Adipose tissue (tissue), 3 donors: ENCODE results near the gene RAC2. TPM values are rescaled to one million over a fixed set of nuclear protein-coding genes. Genes with fewer than 3 reads are reported as not detected.
"Not testable (repeated sequence)": the region's sequence is repeated elsewhere in the genome, so short reads cannot be mapped to it uniquely, and the experiment has no call there.

Source experiments
- H3K27ac ChIP-seq: one replicate; pipeline ENCODE4 v1.5.1; 2013; ENCODE audit warnings: low read depth, low read length
- WGBS, 3 donors: extraction: QIAGEN DNeasy Blood & Tissue Kit; methylation state at CpG; one replicate each; pipeline ENCODE4 v1.1.7; 2013; 5-methylcytosine and 5-hydroxymethylcytosine counted together
- polyA plus RNA-seq, 3 donors: library from polyadenylated mRNA; stranded (reverse); fragments of 200-250 nt; gene quantifications; one replicate each; pipeline ENCODE4 v1.2.3, GENCODE V29; 2013
- donor health status: healthy with polysubstance abuse.
- donor health status: Bipolar disorder and iron deficiency.
- donor health status: healthy.

RAC2 gene
- polyA plus RNA-seq, 3 donors = 5.7 to 29.8 (median 26.9) TPM

DNA sequence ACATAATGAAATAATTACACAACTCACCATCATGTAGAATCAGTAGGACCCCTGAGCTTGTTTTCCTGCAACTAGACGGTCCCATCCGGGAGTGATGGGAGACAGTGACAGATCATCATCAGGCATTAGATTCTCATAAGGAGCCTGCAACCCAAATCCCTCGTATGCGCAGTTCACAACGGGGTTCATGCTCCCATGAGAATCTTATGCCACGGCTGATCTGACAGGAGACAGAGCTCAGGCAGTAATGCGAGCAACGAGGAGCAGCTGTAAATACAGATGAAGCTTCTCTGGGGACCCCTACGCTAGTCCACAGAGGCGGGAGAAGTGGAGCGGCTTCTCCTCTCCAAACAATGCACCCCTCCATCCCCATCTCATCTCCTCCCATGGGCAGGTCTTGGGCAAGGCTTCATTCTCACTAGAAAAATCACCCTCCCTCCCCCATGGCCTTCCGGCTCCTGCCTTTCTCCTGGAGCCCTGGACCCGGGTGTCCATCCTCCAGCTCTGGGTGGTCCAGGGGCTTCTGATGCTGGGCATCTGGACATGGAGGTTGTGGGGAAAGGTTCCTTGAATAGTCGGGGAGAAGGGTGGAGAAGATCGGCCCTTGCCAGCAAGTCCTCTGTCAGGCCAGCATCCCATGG lies 16.2 kb upstream of the RAC2 start:
- H3K27ac ChIP-seq = no peak overlapping the region
- WGBS, 3 donors = 47 to 59% (median 59%) methylated on average over 15 of the region's 15 CpGs

DNA sequence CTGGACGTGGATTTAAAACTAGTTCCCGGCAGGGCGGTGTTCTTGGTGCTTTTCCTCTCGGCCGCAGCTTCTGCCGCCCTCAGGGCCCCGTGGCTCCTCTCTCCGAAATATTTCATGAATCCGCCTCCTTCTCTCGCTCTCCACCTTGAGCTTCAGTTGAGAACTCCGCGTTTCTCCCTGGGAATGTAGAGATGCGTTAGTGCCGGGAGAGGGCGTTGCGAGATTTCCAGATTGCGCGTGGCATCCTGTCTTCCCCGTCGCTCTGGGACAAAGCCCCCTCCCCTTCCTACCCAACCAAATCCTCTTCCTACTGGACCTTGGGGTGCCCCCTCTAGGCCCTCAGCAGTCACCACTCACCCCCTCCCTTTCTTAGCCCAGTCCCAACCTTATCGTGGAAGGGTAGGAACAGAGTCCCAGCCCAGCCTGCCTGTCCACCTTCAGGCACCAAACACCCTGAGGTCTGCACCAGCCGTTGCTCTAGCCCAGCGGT lies 15.5 kb upstream of the RAC2 start:
- 5 to 7% (median 7%) methylated on average over 23 of the region's 23 CpGs for WGBS, 3 donors
- no peak overlapping the region for H3K27ac ChIP-seq

- 64 to 73% (median 71%) methylated on average over 14 of the region's 14 CpGs for WGBS, 3 donors
These were observed 14.8 kb upstream of the RAC2 start for GRCh38 chr22:37258753-37259401.

GRCh38 chr22:37258005-37258752 lies 14.1 kb upstream of the RAC2 start:
- WGBS, 3 donors = 79 to 85% (median 82%) methylated on average over 9 of the region's 9 CpGs
- no peak overlapping the region for H3K27ac ChIP-seq

More at GRCh38 chr22:37258753-37259401, 14.8 kb upstream of the RAC2 start:
- no peak overlapping the region for H3K27ac ChIP-seq

DNA sequence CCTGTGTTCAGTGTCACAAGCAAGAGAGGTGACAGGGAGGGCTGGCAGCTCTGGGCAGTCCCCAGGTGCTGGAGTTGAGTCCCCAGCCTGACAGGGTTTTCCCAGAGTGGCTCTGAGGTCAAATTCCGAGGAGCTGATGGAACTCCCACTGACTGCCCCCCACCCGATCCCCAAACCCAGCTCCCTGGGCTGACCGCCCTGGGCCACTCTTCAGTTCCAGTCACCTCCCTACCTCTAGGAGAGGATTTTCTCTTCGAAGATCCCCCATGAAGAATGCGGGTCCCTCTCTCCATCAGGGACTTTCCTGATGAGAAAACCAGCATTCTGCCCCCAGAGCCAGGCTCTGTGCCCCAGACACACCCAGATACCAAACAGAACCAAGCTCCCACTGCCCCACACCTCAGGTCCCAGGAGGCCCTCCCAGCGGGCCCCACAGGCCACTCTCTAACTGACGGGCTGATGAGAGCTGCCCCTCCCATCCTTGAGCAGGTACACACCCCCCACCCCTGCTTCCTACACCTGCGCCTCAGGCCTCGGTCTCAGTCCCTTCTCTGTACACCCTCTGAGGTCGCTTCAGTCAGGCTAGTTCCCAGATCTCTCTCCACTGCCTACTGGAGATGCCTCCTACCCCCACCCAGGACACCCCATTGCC lies 12.1 kb upstream of the RAC2 start:
- 54 to 79% (median 67%) methylated on average over 10 of the region's 10 CpGs for WGBS, 3 donors
- H3K27ac ChIP-seq = no peak overlapping the region

GRCh38 chr22:37255558-37256006 lies 11.5 kb upstream of the RAC2 start:
- no peak overlapping the region for H3K27ac ChIP-seq

DNA sequence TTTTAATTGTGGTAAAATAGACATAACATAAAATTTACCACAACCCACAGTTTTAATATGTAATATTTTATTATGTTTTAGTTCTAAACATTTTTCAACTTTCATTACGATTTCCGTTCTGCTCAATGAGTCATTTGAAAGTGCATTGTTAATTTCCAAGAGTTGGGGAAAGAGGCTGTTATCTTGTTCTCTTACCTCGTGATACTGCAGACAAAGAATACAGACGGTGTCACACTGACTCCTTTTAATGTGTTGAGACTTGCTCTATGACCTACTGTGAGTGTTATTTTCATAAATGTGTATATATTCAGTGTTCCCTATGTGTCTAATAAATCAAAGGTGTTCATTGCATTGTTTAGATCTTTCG lies 10.8 kb upstream of the RAC2 start:
- no peak overlapping the region for H3K27ac ChIP-seq
- 56 to 74% (median 68%) methylated on average over 5 of the region's 5 CpGs for WGBS, 3 donors

DNA sequence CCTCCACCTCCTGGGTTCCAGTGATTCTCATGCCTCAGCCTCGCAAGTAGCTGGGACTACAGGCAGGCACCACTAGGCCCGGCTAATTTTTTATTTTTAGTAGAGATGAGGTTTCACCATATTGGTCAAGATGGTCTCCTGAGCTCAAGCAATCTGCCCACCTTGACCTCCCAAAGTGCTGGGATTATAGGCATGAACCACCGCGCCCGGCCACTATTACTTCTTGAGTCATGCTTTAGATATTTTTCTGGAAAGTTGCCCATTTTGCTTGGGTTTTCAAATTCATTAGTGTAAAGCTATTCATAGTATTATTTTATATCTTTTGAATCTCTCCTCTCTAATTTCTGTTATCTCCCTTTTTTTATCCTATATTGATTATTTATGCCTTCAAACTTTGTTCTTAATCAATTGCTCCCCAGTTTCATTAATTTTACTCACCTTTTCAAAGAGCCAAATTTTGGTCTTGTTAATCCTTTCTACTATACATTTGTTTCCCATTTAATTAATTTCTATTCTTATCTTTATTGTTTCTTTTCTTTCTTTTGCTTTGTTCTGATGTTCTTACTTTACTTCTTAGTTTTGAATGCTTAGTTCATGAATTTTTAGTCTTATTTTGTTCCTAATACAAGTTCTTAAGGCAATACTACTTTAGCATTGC lies 10.3 kb upstream of the RAC2 start:
- 74 to 90% (median 82%) methylated on average over 5 of the region's 5 CpGs for WGBS, 3 donors
- no peak overlapping the region for H3K27ac ChIP-seq

GRCh38 chr22:37253126-37253660 lies 9.1 kb upstream of the RAC2 start:
- 52 to 59% (median 58%) methylated on average over 7 of the region's 7 CpGs for WGBS, 3 donors
- H3K27ac ChIP-seq = no peak overlapping the region

GRCh38 chr22:37251836-37252235 lies 7.8 kb upstream of the RAC2 start:
- 85 to 92% (median 85%) methylated on average over 8 of the region's 8 CpGs for WGBS, 3 donors

DNA sequence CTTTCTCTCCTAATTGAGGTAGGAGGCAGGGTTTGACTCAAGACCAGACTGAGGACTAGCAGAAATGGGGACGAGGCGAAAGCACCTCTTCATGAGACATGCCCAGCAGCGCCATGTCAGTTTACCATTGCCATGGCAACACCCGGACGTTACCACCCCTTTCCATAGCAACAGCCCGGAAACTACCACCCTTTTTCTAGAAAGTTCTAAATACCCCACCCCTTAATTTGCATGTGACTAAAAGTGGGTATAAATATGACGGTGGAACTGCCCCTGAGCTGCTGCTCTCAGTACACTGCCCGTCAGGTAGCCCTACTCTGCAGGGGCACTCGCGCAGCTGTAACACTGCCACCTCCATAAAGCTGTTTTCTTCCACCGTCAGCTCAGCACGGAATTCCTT lies 5.9 kb upstream of the RAC2 start:
- H3K27ac ChIP-seq = no peak overlapping the region
- WGBS, 3 donors = 76 to 83% (median 79%) methylated on average over 12 of the region's 12 CpGs

More at GRCh38 chr22:37251836-37252235, 7.8 kb upstream of the RAC2 start:
- not testable (repeated sequence) for H3K27ac ChIP-seq

DNA sequence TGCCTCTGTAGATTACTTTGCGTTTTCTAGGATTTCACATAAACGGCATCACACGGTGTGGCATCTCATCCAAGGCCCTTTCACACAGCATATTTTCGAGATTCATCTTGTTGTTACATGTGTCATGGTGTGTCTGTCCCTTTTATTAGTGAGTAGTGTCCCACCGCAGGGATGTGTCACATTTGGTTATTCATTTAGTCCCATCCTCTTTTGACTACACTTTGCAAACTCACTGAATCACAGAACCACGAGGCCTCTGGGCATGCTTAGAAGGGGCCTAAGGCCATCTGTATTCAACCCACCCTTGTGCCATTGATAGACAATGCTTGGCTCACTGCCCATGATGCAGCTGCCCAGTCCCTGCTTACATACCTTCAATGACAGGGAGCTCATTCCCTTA lies 4.2 kb upstream of the RAC2 start:
- WGBS, 3 donors = 62 to 75% (median 74%) methylated on average over 6 of the region's 6 CpGs
- no peak overlapping the region for H3K27ac ChIP-seq

GRCh38 chr22:37245740-37246139 lies 1.7 kb upstream of the RAC2 start:
- no peak overlapping the region for H3K27ac ChIP-seq
- WGBS, 3 donors = 67 to 68% (median 68%) methylated on average over 6 of the region's 6 CpGs

DNA sequence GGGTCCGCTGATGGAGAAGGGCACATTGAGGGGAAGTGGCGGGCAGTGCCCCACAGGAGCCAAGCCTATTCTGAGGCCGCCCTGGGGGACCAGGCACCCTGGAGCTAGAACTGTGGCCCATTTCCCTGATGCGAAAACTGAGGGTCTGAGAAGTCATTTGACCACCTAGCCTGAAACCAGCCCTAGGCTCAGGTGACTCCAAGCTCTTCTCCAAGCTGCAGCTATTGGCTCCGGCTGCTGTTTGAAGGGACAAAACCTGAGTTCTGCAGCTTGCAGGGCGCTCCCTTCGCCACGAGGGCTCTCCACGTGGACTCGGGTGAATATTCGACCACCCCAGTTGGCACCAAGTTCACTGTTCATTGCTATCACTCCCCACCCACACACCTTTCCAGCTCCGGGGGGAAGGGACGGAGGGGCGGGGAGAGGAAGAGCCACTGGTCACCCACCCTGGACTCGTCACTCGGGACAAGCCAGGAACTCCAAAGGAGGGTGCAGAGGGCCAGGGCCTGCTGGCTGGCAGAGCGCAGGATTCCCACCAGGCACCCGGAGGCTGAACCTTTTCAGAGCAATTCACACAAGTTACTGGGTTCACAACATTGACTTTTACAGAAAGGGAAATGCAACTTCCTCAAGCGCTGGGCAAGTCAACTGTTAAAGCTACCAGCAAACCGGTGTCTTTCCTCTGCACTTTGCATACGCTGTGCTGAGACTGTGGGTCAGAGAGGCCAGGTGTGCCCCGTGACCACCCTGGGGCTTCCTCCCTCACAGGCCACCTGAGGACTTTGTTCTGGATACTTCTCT lies 1.1 kb upstream of the RAC2 start:
- WGBS, 3 donors = 45 to 63% (median 46%) methylated on average over 22 of the region's 22 CpGs
- no peak overlapping the region for H3K27ac ChIP-seq

- WGBS, 3 donors = 24 to 39% (median 25%) methylated on average over 12 of the region's 12 CpGs
These were observed 511 bp downstream of the RAC2 start for GRCh38 chr22:37243402-37244113.

GRCh38 chr22:37242395-37242918 lies 1.6 kb downstream of the RAC2 start:
- no peak overlapping the region for H3K27ac ChIP-seq
- WGBS, 3 donors = 34 to 46% (median 39%) methylated on average over 16 of the region's 16 CpGs

More at GRCh38 chr22:37243402-37244113, 511 bp downstream of the RAC2 start:
- H3K27ac ChIP-seq = peak overlapping the region; percentile 36
